GM18861 (cell line): ENCODE data around the gene METTL8.

Experiments
- ATAC-seq: cut with Tn5 transposase; IDR thresholded peaks from one replicate; pipeline ENCODE4 v1.9.1; 2021; ENCODE audit not compliant: unreplicated experiment

Gene METTL8

GRCh38 chr2:171267855-171268629, 165.7 kb downstream of the METTL8 start:
- ATAC-seq: no peak
